H1 (cell line): ENCODE measurements around the gene BCAS2. TPM values are rescaled to one million over a fixed set of nuclear protein-coding genes. Genes with fewer than 3 reads are reported as not detected.

Experiments
- CTCF ChIA-PET: fragments of 300-600 bp; sonication (Branson Sonifier 250); formaldehyde crosslinking; loops from one replicate; lab custom pipeline; 2021; ENCODE audit not compliant: partially characterized antibody; lab: Charles Lee
- POLR2A ChIA-PET: fragments of 300-600 bp; sonication (Branson Sonifier 250); formaldehyde crosslinking; loops from one replicate; lab custom pipeline; 2021; ENCODE audit warnings: inconsistent platforms; ENCODE audit not compliant: partially characterized antibody; lab: Charles Lee
- DNase-seq, 2 experiments: peaks; one replicate each; pipeline versions ENCODE4 v3.0.0 to v3.0.0-alpha.2; 2010 to 2022; ENCODE audit warnings: low spot score in 2 of 2, low read depth in 1 of 2, mixed read lengths in 1 of 2
- FAIRE-seq: peaks from 2 replicates; lab custom pipeline; 2011; peaks lifted over from hg19 to GRCh38; lab: Jason Lieb, UNC
- H2AFZ ChIP-seq: 2 replicates; pipeline ENCODE4 v1.8.1; 2012; ENCODE audit warnings: low read length, inconsistent platforms
- H2AK5ac ChIP-seq: 2 replicates; pipeline ENCODE4 v1.6.1; 2013; ENCODE audit warnings: low read depth, low read length
- H2BK120ac ChIP-seq: replicated peaks from 2 replicates; pipeline ENCODE3; 2013; ENCODE audit warnings: low read depth, low read length, inconsistent platforms
- H2BK12ac ChIP-seq: 2 replicates; pipeline ENCODE4 v1.6.1; 2013; ENCODE audit warnings: low read depth, low read length
- H2BK15ac ChIP-seq: 2 replicates; pipeline ENCODE4 v1.6.1; 2013; ENCODE audit warnings: low read length
- H2BK20ac ChIP-seq: 2 replicates; pipeline ENCODE4 v1.6.1; 2013; ENCODE audit warnings: low read length
- H2BK5ac ChIP-seq: 2 replicates; pipeline ENCODE4 v1.6.1; 2013; ENCODE audit warnings: low read depth, low read length
- H3K14ac ChIP-seq: 2 replicates; pipeline ENCODE4 v1.6.1; 2013; ENCODE audit warnings: inconsistent platforms; ENCODE audit not compliant: insufficient read length
- H3K18ac ChIP-seq: 2 replicates; pipeline ENCODE4 v1.6.1; 2013; ENCODE audit warnings: low read length; ENCODE audit errors: extremely low read depth
- H3K23ac ChIP-seq: 2 replicates; pipeline ENCODE4 v1.6.1; 2013; ENCODE audit warnings: inconsistent platforms; ENCODE audit not compliant: insufficient read length
- H3K23me2 ChIP-seq: 2 replicates; pipeline ENCODE4 v1.6.1; 2013; ENCODE audit warnings: low read depth, low read length
- H3K27ac ChIP-seq: 2 replicates; pipeline ENCODE4 v1.6.1; 2011; ENCODE audit warnings: low read depth, low read length, inconsistent platforms
- H3K27me3 ChIP-seq, 4 experiments: replicated peaks in 1 of 4; 1 replicate in 1 of 4; 2 replicates in 3 of 4; pipeline versions ENCODE4 v1.6.1 to v1.8.1; 2011 to 2013; ENCODE audit warnings: low read length in 3 of 4, mild to moderate bottlenecking in 3 of 4, inconsistent platforms in 2 of 4, mixed read lengths in 2 of 4, moderate library complexity in 1 of 4; ENCODE audit not compliant: control insufficient read depth in 3 of 4, insufficient read depth in 3 of 4; ENCODE audit errors: extremely low read depth in 1 of 4
- H3K36me3 ChIP-seq, 4 experiments: 2 replicates each; pipeline versions ENCODE4 v1.6.1 to v1.8.1; 2011 to 2013; ENCODE audit warnings: mild to moderate bottlenecking in 4 of 4, low read length in 3 of 4, moderate library complexity in 2 of 4, control low read depth in 1 of 4, inconsistent platforms in 1 of 4; ENCODE audit not compliant: insufficient read depth in 4 of 4, control insufficient read depth in 2 of 4
- H3K4ac ChIP-seq: replicated peaks from 2 replicates; pipeline ENCODE3; 2013; ENCODE audit warnings: low read length, low read depth, mixed read lengths, inconsistent platforms; ENCODE audit not compliant: insufficient read length
- H3K4me1 ChIP-seq, 4 experiments: replicated peaks in 1 of 4; 1 replicate in 1 of 4; 2 replicates in 3 of 4; pipeline versions ENCODE4 v1.6.1 to v1.8.1; 2011 to 2013; ENCODE audit warnings: low read length in 3 of 4, inconsistent platforms in 2 of 4, mixed read lengths in 1 of 4; ENCODE audit not compliant: insufficient read depth in 4 of 4, control insufficient read depth in 3 of 4
- H3K4me2 ChIP-seq, 2 experiments: 2 replicates each; pipeline versions ENCODE4 v1.6.1 to v1.8.1; 2011 to 2013; ENCODE audit warnings: low read depth in 2 of 2, low read length in 2 of 2, control low read depth in 1 of 2, inconsistent platforms in 1 of 2, mild to moderate bottlenecking in 1 of 2; ENCODE audit not compliant: insufficient read depth in 1 of 2
- H3K4me3 ChIP-seq, 4 experiments: fragments of 200-600, 300-600 bp in 1 of 4; sonication (generic), shearing (Covaris generic), sonication (Bioruptor Twin) in 1 of 4; 2 replicates each; pipeline versions ENCODE4 v1.5.1 to v1.8.1; 2011 to 2016; ENCODE audit warnings: low read length in 4 of 4, low read depth in 3 of 4, control low read depth in 2 of 4, inconsistent platforms in 2 of 4, mild to moderate bottlenecking in 2 of 4, mixed read lengths in 1 of 4, moderate library complexity in 1 of 4; ENCODE audit not compliant: insufficient read depth in 2 of 4; ENCODE audit errors: extremely low read depth in 1 of 4
- H3K56ac ChIP-seq: replicated peaks from 2 replicates; pipeline ENCODE3; 2013; ENCODE audit warnings: low read depth, mild to moderate bottlenecking, mixed read lengths, low read length, inconsistent platforms; ENCODE audit not compliant: insufficient read length
- H3K79me1 ChIP-seq: 2 replicates; pipeline ENCODE4 v1.6.1; 2013; ENCODE audit warnings: low read depth, low read length, control low read depth
- H3K79me2 ChIP-seq, 2 experiments: 2 replicates each; pipeline versions ENCODE4 v1.6.1 to v1.8.1; 2012 to 2013; ENCODE audit warnings: low read length in 2 of 2, mild to moderate bottlenecking in 2 of 2, inconsistent platforms in 1 of 2; ENCODE audit not compliant: insufficient read depth in 2 of 2, control insufficient read depth in 1 of 2
- H3K9ac ChIP-seq, 4 experiments: replicated peaks in 1 of 4; 1 replicate in 1 of 4; 2 replicates in 3 of 4; pipeline versions ENCODE4 v1.6.1 to v1.8.1; 2011 to 2013; ENCODE audit warnings: low read depth in 3 of 4, low read length in 3 of 4, control low read depth in 2 of 4, mild to moderate bottlenecking in 2 of 4, moderate library complexity in 2 of 4, inconsistent platforms in 1 of 4; ENCODE audit errors: extremely low read depth in 1 of 4
- H3K9me3 ChIP-seq, 2 experiments: 2 replicates each; pipeline versions ENCODE4 v1.6.1 to v1.8.1; 2012 to 2013; ENCODE audit warnings: mild to moderate bottlenecking in 2 of 2, moderate library complexity in 2 of 2, control low read depth in 1 of 2, inconsistent platforms in 1 of 2, low read depth in 1 of 2, low read length in 1 of 2, mixed read lengths in 1 of 2; ENCODE audit not compliant: insufficient read depth in 2 of 2
- H4K20me1 ChIP-seq, 2 experiments: replicated peaks in 1 of 2; 2 replicates each; pipeline versions ENCODE3 to v1.8.1; 2011 to 2013; ENCODE audit warnings: inconsistent platforms in 2 of 2, low read length in 2 of 2, mild to moderate bottlenecking in 1 of 2; ENCODE audit not compliant: insufficient read depth in 2 of 2, control insufficient read depth in 1 of 2
- H4K5ac ChIP-seq: 2 replicates; pipeline ENCODE4 v1.6.1; 2013; ENCODE audit warnings: low read length, low read depth, mixed read lengths, inconsistent platforms; ENCODE audit not compliant: insufficient read length
- H4K8ac ChIP-seq: 2 replicates; pipeline ENCODE4 v1.8.0; 2013; ENCODE audit warnings: mild to moderate bottlenecking, moderate library complexity, low read length, inconsistent platforms; ENCODE audit not compliant: insufficient read depth; ENCODE audit errors: extremely low read depth
- H4K91ac ChIP-seq: replicated peaks from 2 replicates; pipeline ENCODE3; 2013; ENCODE audit warnings: low read length, mixed read lengths, inconsistent platforms; ENCODE audit not compliant: insufficient read length
- ATF3 ChIP-seq: IDR thresholded peaks from 2 replicates; pipeline ENCODE4 v1.6.1; 2011; ENCODE audit warnings: low read depth, mild to moderate bottlenecking, low read length; ENCODE audit not compliant: insufficient read depth
- CEBPB ChIP-seq: IDR thresholded peaks from 2 replicates; pipeline ENCODE4 v1.6.1; 2012; ENCODE audit warnings: low read depth, low read length
- CHD1 ChIP-seq: IDR thresholded peaks from 2 replicates; pipeline ENCODE4 v1.6.1; 2012; ENCODE audit warnings: low read depth, low read length, improper control_type of control experiment
- CREB1 ChIP-seq: IDR thresholded peaks from 2 replicates; pipeline ENCODE4 v1.6.1; 2012; ENCODE audit warnings: inconsistent platforms
- CTCF ChIP-seq, 3 experiments: IDR thresholded peaks; 1 replicate in 2 of 3; 2 replicates in 1 of 3; pipeline versions ENCODE4 v1.5.1 to v1.6.1; 2011; ENCODE audit warnings: low read length in 3 of 3, mild to moderate bottlenecking in 3 of 3, inconsistent platforms in 2 of 3, low read depth in 1 of 3, moderate library complexity in 1 of 3; ENCODE audit not compliant: insufficient read depth in 1 of 3; ENCODE audit errors: control extremely low read depth in 1 of 3
- EGR1 ChIP-seq: IDR thresholded peaks from 2 replicates; pipeline ENCODE4 v1.6.1; 2011; ENCODE audit warnings: low read depth, low read length, borderline replicate concordance
- MAFK ChIP-seq: IDR thresholded peaks from 2 replicates; pipeline ENCODE4 v1.6.1; 2012; ENCODE audit warnings: low read depth, mild to moderate bottlenecking, improper control_type of control experiment, low read length
- MAX ChIP-seq: IDR thresholded peaks from 2 replicates; pipeline ENCODE4 v1.6.1; 2012; ENCODE audit warnings: inconsistent platforms
- POLR2AphosphoS5 ChIP-seq: IDR thresholded peaks from 2 replicates; pipeline ENCODE4 v1.6.1; 2011; ENCODE audit warnings: low read depth, low read length
- RBBP5 ChIP-seq: IDR thresholded peaks from 2 replicates; pipeline ENCODE4 v1.7.1; 2012; ENCODE audit warnings: low read depth, mild to moderate bottlenecking, inconsistent platforms, low read length, moderate library complexity, borderline replicate concordance
- SIRT6 ChIP-seq: IDR thresholded peaks from one replicate; pipeline ENCODE4 v1.7.1; 2012; ENCODE audit warnings: low read length, inconsistent platforms
- SP1 ChIP-seq: IDR thresholded peaks from 2 replicates; pipeline ENCODE4 v1.6.1; 2011; ENCODE audit warnings: low read depth, low read length
- TBP ChIP-seq: IDR thresholded peaks from 2 replicates; pipeline ENCODE4 v1.6.1; 2011; ENCODE audit warnings: low read depth, low read length, improper control_type of control experiment
- WGBS, 2 experiments: shearing (Covaris generic) in 1 of 2; methylation state at CpG; one replicate each; pipeline versions ENCODE4 v1.1.6 to v1.1.7; 2013 to 2015; ENCODE audit warnings: low lambda C conversion rate in 2 of 2, mixed read lengths in 2 of 2, inconsistent platforms in 1 of 2, low coverage in 1 of 2, missing lambda C conversion rate in 1 of 2; ENCODE audit not compliant: insufficient replicate concordance in 2 of 2, insufficient coverage in 1 of 2, insufficient read length in 1 of 2; ENCODE audit errors: extremely low coverage in 1 of 2, missing lambda C conversion rate in 1 of 2; 5-methylcytosine and 5-hydroxymethylcytosine counted together
- polyA plus RNA-seq, 7 experiments: library from polyadenylated mRNA; depleted of rRNA in 3 of 7; stranded (reverse) in 5 of 7; unstranded in 2 of 7; fragments of >200 nt in 5 of 7; fragments of 200-250 nt in 2 of 7; gene quantifications; 1 replicate in 5 of 7; 2 replicates in 1 of 7; 4 replicates in 1 of 7; pipeline versions ENCODE4 v1.2.1 to v1.2.3, GENCODE V29; 2011 to 2013; ENCODE audit warnings: missing spikeins in 2 of 7, mixed read lengths in 2 of 7
- total RNA-seq: library from RNA; stranded (reverse); fragmentation: NEBNext Ultra II Directional; extraction: Animal tissue kit (Norgen Biotek cat#: 25700); gene quantifications from 2 replicates; pipeline ENCODE4 v1.2.1, GENCODE V29; 2021

The BCAS2 gene
- total and polyA plus RNA-seq, 2 of the 8 experiments (the other 6 are each of a cell fraction or from before 2014, with no cell fraction given): 18.0 to 52.2 TPM

- Histone ChIP-seq H4K5ac (no peak overlapping the region), H2BK20ac (no peak overlapping the region), H3K4me1 (no peaks in the 10 kb centered on the region), H3K23me2 (no peaks in the 10 kb centered on the region), H3K14ac (no peak overlapping the region), H3K27me3 (no peaks in the 10 kb centered on the region), H3K79me1 (no peaks in the 10 kb centered on the region), H3K56ac (no peak overlapping the region), H3K9me3 (no peaks in the 10 kb centered on the region), H2BK5ac (no peak overlapping the region), H2BK120ac (no peak overlapping the region), H4K91ac (no peak overlapping the region), H3K4me2 (no peak overlapping the region), H3K18ac (no peak overlapping the region), H3K4me3 (no peak overlapping the region), H3K23ac (no peak overlapping the region), H3K4ac (no peak overlapping the region), H2BK12ac (no peak overlapping the region), H2AK5ac (no peak overlapping the region), H3K27ac (no peak overlapping the region), H2AFZ (no peak overlapping the region), H4K8ac (no peak overlapping the region), H3K79me2 (no peaks in the 10 kb centered on the region), H3K9ac (no peak overlapping the region), H2BK15ac (no peak overlapping the region), H3K36me3 (no peaks in the 10 kb centered on the region), H4K20me1 (no peaks in the 10 kb centered on the region)
- WGBS, 2 experiments: 85% methylated on average over 3 of the region's 3 CpGs; no CpG with 5 or more reads in 1 of the 2 experiments
- POLR2A ChIA-PET: no interaction called here
- CTCF ChIA-PET: no interaction called here
- no peak for FAIRE-seq
- DNase-seq: no peak
- no peak for TF ChIP-seq EGR1
- TF ChIP-seq CREB1: no peak
- no peak for TF ChIP-seq TBP
- TF ChIP-seq ATF3: no peak
- no peak for TF ChIP-seq MAFK
- TF ChIP-seq MAX: no peak
- no peak for TF ChIP-seq POLR2AphosphoS5
- no peak for TF ChIP-seq CTCF (IDR thresholded peaks at IDR 0.05; ENCODE audit: control extremely low read depth in 1 of 3, insufficient read depth in 1 of 3, low read depth in 1 of 3, low read length in 3 of 3)
- TF ChIP-seq SP1: no peak
- no peak for TF ChIP-seq CEBPB
- no peak for TF ChIP-seq CHD1
- no peak for TF ChIP-seq RBBP5
- TF ChIP-seq SIRT6: no peak
Measured at GRCh38 chr1:114540272-114540671, 41.1 kb downstream of the BCAS2 start.
